EH (cell line): Measurements from ENCODE around the gene RRAS2.
"Not testable (repeated sequence)": the region's sequence is repeated elsewhere in the genome, so short reads cannot be mapped to it uniquely, and the experiment has no call there.

ENCODE experiments used
- DNase-seq: peaks from one replicate; pipeline ENCODE4 v3.0.0-alpha.2; 2015; ENCODE audit warnings: low read depth

RRAS2 gene

DNA sequence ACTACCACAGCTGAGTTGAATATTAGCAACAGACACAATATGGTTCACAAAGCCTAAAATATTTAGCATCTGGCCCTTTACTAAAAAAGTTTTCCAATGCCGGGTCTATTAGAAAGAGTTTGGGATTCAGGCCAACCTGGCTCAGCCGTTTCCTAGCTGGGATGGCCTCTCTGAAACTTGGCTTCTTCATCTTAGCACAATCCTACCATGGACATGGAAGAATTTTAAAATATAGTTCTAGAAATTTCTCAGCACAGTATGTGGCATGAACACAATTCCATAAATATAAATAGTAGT, 103.8 kb downstream of the RRAS2 start:
- DNase-seq: no peak

DNA sequence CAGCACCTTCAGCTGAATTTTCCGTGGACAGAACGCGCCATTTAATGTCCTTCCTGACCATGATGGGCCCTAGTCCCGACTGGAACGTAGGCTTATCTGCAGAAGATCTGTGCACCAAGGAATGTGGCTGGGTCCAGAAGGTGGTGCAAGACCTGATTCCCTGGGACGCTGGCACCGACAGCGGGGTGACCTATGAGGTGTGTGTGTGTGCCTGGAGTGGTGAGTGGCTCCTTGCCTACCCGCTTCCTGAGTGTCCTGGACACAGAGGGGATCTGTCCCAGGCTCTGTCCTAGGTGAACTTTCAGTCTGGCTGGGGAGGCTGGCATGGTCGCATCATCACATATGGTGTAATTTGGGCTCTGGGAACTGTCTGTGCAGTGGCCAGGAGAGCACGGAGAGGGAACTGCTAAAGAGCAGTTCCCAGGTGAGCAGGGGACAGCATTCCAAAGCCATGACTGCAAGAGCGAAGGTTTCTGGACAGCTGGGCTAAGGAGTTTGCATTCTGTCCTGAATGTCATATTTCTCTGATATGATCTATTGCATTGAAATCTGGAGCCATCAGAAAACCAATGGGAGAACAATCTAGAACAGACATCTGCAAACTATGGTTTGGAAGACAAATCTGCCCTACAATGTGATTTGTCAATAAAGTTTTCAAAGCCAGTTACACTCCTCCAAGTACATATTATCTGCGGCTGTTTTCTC, 104.3 kb downstream of the RRAS2 start:
- no peak for DNase-seq

DNA sequence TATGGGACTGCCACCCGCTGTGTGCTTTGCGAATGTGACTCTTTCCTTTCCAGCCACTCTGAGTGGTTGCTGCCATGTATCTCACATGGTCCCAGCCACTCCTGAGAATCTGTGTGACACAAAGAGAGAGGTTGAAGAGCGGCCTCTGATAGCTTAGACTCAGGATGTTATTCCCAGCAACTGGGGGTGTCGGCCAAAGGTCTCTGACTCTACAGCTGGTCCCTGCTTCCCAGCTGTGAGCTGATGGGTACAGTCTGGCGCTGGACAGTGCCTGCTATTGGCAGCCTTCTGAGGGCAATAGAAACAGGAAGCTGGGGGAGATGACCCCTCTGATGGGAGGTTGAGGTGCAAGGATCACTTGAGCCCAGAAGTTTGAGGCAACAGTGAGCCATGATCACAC, 105.1 kb downstream of the RRAS2 start:
- no peak for DNase-seq

DNA sequence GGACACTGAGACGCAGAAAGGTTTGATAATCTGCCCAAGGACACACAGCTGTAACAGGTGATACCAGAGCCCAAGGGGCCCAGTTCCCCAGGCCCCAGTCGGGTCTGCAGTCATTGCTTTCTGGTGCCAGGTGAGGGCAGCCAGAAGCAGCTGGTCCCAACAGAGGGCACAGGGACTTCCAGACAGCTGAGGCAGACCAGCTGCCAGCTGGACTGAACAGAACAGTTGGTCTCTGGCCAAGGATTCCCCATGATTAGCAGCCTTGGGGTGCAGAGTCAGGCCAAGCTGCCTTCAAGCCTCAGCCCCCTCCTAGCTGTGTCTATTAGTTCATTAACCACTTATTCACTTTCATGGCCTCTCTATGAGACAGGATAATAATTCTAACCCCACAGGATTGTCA, 105.6 kb downstream of the RRAS2 start:
- no peak for DNase-seq

DNA sequence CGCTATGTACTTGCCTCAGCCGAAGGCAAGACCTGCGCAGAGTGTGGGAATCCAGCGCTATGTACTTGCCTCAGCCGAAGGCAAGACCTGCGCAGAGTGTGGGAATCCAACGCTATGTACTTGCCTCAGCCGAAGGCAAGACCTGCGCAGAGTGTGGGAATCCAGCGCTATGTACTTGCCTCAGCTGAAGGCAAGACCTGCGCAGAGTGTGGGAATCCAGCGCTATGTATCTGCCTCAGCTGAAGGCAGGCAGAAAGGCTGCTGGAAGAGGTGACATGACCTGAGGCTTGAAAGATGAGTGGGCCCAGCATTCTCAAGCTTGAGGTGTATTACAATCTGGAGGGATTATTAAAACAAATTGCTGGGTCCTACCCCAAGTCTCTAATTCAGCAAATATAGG, 106.5 kb downstream of the RRAS2 start:
- DNase-seq: not testable (repeated sequence)

DNA sequence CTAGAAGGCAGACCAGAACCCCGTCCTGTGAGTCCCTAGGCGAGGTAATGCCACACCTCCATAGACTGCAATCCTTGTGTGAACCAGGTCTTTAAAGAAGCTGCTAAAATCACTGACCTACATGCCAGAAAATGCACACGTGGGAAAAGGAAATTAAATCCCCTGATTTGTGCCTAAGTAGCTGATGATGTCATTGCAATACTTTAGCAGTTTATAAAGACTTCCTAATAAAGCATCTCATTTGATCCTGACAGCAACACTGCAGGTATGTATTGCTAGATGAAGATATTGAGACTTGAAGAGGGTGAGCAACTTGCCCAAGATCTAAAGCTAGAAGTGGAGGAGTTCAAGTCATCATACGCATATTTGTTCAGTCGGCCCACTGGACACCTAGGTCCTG, 107.2 kb downstream of the RRAS2 start:
- no peak for DNase-seq

DNA sequence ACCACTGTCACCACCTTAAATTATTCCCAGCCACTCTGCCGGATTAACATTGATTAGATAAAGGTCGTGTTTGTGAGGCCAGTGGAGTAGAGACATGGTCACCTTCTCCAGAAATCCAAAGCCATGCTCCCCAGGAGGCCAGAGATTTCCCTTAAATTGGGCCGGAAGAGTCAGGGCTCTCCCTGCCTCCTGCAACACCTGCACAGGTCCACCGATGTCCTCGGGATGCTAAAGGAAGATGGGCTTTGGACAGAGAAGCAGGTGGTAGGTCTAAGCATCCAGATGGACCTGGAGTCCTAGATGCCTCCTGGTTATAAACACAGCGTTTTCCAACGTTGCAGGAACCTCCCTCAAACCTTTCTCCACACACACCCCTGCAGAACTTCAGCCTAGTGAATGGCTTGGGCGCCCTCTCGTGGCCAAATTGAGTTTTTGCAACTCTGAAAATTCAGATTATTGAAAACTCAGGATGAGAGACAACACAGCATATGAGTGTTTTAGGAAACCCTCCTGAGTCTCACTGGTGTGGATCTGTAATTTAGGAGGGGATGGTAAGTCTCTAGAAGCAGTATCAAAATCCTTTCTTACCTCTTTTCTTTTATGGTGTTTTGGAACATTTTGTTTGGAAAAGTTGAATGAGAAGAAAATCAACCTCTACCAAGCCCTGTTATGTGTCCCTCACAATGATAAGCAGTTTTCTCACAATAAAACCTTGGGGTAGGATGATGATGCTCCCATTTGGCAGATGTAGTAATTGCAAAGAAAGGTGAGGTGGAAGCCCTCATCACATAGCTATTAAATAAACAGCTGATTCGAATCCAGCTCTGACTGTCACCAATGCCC, 109.6 kb downstream of the RRAS2 start:
- DNase-seq: peak; percentile 60

DNA sequence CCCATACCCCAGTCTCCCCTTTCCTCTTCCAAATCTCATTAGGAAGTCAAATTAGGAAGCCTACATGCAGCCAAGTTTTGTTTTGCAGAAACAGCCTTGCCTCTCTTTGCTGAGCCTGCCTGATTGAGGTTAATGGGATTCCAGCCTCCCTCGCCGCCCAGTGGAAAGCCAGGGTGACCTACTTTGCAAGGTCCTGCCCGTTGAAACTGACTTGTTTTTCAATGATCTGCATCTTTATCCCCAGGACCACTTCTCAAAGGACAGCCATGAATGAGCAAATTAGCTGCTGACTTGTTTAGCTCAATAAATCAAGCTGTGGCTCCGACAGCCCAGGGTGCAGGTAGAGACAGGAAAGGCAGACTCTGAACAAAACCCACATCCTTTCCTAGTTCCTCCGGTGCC, 110.4 kb downstream of the RRAS2 start:
- no peak for DNase-seq

DNA sequence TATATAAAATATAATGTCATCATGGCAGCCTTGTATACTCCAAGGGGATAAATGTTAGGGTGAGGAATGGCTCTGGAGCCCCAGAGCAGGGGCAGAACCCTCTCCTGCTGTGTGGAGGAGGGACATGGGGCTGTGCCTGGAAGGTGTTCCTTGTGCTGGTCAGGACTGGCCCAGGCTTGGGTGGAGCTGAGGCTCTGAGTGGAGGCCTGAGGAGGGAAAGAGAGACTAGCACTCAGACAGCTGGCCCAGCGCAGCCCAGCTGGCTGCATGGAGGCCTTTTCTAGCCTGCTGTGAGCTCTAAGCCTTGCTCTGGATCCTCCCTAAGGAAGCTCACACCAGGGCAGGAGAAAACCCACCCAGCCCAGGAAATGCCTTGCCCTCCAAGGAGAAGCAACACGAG, 113.5 kb downstream of the RRAS2 start:
- no peak for DNase-seq

DNA sequence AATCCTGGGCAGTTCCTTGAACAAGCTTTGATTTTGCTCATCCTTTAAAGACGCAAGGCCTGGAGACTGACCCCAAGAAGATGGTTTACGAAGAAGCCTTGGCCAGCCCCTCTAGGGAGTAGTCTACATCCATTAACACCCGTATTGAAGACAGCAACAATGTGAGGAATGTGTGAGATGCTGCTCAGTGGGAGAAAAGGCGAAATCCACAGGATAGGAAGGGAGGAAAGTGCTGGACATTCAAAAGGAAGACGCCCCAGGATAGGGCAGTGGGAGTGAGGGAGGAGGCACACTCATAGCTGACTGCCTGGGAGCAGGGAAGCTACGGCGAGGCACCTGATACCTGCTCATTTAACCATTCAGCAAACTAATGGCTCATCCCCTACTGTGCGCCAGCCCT, 114.1 kb downstream of the RRAS2 start:
- no peak for DNase-seq

DNA sequence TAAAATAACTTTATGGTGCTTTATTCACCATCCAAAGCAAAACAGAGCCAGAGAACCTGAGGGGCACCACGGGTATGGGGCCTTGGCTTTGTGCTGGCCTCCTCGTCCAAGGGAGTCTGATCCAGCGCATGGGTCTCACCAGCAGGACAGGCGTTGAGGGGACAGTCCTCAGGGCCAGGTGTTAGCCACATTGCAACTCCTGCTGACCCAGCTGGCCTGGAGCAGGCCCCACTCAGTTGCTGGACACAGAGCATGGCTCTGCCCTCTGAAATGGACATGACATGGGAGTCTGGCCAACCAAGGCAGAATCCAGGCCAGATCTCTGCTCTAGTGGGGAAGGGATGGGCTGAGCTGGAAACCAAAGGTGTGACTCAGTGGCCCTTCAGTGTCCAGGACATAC, 116.2 kb downstream of the RRAS2 start:
- DNase-seq: no peak

DNA sequence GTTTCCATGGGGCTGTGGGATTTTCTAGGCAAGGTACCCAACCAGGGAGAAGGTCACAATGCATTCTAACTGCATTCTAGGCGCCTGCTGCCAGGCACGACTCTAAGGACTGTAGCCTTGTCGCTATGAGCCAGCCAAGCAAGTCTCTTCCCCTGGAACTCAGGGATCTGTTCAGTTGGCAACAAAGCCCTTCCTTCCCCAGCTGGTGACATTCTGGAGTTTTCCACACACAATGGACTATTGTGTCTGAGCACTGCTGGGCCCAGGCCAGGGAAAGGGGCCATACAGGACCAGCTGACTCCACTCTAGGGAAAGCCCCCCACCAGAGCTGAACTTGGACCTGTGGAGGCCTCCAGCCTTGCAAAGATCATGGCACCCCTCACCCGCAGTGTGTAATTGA, 116.8 kb downstream of the RRAS2 start:
- no peak for DNase-seq

DNA sequence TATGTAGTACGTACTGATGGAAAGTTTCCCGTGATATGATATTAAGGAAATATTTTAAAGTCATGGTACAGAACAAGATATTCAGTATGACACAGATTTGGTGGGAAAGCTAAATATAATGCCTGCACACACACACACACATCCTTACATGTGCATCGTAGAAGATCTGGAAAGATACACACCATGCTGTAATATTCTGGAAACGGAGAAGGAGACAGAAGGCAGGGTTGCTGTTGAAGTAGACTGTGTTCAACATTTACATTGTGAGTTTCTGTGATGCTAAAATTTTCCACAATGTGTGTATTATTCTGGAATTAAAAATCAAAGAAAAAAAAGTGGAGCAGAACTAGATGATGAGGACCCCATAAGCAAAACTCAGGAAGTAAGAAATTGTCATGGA, 118.0 kb downstream of the RRAS2 start:
- DNase-seq: no peak

DNA sequence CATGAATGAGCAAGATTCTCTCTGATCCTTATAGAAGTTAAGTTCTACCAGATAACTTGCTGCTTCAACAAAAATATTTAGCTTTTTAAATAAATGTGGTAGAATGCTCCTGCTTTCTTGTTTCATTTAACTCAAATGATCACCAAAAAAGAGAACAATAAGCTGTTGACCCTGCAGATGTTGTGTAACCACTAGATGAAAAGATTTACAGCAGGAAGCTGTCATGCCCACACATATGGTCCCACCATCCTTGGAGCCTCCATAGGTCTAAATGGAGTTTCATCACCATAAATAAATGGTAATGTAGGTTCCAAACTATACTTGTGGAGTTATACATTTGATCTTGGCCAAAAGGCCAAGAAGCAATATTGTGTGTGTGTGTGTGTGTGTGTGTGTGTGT, 118.8 kb downstream of the RRAS2 start:
- no peak for DNase-seq

DNA sequence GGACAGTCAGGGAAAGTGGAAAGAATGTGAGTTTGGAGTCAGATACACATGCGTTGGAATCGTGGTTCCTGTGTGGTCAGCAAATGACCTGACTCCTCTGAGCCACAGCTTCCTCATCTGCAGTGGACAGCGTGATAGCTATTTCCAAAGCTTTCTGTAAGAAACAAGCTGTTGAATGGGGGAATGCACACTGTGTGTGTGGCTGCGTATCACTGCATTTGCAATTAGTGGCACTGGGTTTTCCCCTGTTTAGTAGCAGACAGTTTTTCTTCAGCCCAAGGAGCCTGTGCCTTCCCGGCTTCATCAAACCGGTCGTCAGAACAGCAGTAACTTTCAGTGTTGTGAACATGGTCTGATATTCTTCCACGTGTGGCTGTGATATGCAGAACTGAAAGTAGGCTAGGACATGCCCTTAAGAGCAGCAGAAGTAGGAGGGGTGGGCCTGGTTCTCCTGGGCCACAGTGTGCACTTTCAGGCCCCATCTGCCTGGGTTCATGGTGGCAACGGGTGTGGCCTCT, 121.5 kb downstream of the RRAS2 start:
- DNase-seq: no peak

DNA sequence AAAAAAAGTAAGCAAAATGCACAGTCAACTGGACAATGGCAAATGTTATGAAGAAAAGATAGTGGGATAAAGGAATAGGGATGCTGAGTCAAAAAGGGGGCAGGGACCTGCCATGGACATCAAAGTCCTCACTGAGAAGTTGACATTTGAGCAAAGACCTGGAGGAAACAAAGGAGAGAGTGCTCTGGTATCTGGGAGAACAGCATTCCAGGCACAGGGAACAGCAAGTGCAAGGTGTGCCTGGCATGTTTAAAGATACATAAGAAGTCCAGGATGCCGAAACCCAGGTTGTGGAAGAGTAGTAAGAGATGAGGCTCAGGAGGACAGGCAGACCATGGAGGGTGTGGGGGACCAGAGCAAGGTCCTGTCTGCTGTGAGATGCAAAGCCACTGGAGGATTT, 123.3 kb downstream of the RRAS2 start:
- no peak for DNase-seq

DNA sequence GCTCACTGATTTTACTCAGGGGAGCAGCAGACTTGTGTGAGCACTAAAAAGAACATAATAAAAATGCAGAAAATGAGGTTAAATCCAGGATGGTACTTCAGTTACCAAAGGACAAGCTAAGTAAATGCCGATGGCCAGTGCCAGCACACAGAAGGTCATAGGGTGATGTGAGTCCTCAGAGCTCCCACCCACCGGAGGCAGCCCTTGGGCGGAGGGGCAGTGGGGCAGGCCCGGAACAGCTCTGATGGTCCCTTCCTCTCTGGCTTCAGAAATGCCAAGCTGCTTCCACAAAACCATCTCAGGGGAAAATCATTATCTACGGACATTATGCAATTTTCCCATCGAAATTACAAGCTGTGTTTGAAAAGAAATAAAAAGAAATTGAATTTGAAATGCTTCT, 124.5 kb downstream of the RRAS2 start:
- DNase-seq: no peak

DNA sequence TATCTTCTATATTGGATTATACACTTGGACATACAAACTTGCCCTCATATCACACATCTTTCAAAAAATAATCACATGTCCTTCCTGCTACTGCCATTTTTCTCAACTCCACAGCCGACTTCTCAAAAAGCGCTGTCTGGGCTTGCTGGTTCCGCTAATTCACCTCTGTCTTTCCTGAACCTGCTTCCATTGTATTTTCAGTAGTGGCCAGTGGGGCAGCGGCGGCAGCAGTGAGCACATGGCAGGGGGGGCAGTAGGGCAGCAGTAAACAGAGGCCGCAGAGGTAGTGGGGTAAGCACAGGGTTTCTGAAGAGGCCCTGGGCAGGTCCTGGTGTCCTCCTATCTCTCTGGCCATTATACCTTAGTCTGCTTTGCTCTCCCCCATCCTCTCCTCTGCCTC, 126.3 kb downstream of the RRAS2 start:
- DNase-seq: no peak

DNA sequence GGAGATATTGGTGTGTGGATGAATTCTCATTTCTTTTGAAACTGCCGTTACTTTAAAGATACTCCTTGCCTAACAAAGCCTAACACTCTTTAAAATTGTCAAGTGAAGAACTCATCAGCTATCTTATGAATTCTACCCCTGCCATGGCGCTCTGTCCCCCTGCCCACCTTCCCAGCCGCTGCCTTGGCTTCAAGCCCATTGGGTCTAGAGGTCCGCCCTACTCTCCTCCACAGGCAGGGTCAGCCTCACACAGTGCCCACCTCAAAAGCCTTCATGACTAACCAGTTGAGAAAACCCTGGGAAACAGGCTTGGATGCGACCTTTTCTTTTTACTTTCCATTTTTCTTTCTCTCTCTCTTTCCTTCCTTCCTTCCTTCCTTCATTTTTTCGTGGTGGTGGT, 128.6 kb downstream of the RRAS2 start:
- no peak for DNase-seq

DNA sequence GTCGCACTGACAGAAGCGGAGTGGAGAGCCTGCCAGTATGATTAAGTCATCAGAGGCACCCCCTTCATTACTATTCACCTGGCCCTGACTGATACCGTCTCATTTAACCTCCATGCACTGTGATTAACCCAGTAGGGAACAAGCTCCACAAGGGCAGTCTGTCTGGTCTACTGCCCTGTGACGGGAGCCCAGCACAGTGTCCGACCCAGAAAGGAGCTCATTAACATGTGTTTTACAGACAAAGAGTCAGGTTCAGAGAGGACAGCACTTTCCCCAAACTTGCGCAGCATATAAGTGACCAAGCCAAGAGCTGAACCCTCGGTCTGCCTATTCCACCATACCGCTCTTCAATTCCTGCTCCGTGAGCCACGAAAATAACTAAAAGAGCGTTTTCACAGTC, 129.5 kb downstream of the RRAS2 start:
- DNase-seq: no peak

DNA sequence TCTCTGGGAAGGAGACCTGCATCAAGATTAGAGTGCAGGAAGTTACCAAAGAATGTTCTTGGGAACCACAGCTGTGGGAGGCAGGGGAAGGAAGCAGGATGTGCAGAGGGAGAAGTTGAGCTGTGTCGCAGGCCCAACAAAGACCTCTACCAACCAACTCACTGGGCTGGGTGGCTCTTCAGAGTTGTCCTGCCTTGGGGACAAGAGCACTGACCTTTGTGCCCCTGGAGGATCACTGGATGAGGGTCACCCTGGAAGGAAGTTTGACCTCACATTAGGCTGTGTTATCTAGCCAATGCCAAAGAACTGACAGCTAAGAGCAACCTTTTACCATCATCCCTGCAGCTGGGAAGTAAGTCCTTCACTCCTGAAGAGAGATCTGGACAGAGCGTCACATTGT, 130.6 kb downstream of the RRAS2 start:
- DNase-seq: no peak
